Kidney capillary endothelial cell (primary cell): ENCODE measurements around the gene LDLRAP1.

Experiments
- DNase-seq: peaks from one replicate; pipeline ENCODE4 v3.0.0-alpha.2; 2018; ENCODE audit warnings: low spot score

Gene LDLRAP1

DNA sequence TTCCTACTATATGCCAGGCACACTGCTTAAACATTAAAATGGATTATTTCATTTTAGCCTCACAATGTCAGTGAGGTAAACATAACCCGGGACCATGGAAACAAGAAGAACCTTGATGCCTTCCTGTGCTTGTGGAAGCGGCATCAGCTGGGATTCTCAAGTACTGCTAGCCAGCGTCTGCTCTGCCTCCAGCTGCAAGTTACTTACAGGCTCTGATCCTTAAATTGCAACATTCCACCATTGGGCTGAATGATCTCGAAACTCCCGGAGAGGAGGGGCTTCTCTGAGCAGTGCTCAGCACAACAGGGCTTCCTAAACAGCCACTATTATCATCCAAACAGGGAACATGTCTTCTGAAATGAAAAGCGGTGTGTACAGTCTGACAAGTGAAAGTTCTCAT, 66.5 kb downstream of the LDLRAP1 start:
- DNase-seq, result no peak

DNA sequence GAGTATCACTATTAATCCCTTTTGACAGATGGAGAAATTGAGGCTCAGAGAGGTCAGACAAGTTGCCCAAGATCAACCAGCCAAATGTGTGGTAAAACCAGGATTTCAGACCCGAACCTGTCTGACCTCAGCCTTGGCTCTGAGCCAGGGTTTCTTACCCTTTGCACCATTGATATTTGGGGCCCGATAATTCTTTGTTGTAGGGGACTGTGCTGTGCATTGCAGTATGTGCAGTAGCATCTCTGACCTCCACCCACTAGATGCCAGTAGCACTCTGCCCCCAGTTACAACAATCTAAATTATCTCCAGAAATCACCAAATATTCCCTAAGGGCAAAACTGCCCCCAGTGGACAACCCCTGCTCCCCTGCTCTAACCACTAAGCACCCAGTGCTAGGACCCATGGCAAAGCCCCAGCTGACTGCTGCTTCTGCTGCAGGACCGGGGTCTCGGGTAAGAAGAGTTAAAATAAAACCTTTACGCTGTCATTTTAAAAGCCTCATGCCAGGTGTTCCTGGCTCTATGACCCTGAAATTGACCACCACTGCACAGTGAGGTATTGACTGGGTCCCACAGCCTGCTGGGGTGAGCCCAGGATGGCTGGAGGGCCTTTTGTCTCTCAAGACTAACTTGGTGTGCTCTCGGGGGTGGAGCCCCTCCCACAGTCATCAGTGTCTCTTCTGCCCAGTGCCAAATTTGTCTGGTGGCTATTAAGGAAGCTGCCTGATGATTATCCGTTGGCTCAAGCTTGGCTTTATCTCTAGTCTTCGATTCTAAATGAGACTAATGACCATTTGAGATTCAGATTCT, 67.6 kb downstream of the LDLRAP1 start:
- no peak for DNase-seq

DNA sequence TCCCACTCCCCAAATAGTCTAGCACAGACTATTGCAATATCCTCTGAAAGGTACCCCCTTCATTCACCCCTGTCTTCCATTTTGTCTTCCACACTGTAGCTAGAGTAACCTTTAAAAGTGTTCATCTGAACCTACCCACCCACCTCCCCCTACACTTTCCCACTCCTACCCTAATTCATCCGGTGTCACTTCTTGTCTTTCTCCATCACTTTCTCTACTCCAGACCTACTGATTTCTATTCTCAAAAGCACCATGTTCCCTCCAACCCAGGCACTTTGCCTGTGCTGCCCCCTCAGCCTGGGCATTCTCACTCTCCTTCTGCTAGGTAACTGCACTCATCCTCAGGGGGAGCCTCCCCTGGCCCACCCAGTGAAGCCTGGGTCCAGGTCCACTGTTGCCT, 68.4 kb downstream of the LDLRAP1 start:
- no peak for DNase-seq

DNA sequence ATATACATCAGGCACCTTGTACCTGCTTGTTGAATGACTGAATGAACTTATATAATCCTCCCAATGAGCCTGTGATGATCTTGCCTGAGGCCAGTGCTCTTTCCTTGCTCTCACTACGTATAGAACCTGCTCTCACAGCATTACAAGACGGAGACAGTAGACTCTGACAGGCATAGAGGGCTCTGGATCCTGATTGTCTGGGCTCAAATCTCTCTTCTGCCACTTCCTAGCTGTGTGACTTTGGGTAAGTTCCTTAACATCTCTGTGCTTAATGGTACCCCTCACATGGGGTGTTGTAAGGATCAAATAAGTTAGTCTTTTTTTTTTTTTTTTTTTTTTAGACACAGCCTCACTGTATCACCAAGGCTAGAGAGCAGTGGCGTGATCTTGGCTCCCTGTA, 69.0 kb downstream of the LDLRAP1 start:
- no peak for DNase-seq

DNA sequence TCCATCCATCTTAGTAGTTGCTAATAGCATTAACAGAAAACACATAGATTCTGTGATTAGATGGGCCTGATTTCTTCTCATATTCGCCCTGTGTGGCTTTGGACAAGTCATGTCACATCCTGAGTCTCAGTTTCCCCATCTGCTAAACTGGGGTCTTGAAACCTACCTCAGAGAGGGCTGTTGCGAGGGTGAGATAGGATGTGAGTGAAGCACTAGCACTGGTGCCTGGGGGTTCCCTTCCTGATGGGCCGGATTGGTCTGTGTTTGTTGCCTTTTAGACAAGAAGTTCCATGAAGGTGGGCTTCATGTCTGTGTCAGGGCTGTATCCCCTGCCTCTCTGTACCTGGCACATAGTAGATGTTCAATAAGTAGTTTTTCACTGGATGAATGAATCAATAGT, 69.7 kb downstream of the LDLRAP1 start:
- no peak for DNase-seq

DNA sequence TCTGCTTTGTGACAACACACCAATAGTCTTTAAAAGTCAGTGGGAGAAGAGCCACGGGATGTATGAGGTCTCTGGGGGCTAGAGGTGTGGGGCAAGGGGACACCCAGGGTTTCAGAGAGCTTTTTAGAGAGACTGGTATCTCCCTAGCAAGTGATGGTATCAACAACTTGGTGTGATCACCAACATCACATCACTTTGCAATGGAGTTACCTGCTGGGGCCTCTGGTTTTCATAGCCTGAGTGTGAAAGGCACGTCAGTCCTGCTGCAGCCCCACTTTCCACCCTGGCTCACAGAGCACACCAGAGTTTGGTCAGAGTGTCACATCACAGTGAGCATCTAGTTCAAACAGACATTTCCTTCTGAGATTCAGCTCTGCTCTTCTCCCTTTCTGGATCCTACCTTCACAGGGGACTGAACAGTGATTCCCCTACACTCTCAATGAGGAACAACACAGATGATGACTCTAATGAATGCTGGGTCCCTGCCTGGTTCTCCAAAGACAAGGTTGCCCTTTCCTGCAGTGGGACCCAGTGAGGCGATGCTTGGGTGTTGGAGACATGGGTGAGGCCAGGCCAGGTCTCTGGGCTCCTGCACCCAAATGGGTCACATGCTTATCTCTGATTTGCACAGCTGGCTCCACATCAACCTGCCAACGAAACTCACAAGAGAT, 71.2 kb downstream of the LDLRAP1 start:
- DNase-seq, result no peak

DNA sequence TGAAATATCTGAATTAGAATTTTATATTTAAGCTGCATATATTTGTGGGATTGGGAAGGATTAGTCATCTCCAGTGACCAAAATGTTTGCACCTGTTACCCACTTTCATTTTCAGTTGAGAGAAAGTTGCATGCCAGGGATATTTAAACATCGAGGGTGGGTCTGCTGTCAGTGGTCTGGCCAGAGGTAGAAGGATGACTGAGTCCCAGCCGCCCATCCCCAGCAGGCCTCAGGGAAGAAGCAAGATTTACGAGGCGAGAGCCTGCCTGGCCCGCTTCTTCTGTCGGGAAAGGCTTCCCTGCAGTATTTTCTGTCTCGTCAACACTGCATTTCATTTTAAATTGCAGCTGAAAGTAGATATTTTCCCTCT, 71.8 kb downstream of the LDLRAP1 start:
- no peak for DNase-seq

DNA sequence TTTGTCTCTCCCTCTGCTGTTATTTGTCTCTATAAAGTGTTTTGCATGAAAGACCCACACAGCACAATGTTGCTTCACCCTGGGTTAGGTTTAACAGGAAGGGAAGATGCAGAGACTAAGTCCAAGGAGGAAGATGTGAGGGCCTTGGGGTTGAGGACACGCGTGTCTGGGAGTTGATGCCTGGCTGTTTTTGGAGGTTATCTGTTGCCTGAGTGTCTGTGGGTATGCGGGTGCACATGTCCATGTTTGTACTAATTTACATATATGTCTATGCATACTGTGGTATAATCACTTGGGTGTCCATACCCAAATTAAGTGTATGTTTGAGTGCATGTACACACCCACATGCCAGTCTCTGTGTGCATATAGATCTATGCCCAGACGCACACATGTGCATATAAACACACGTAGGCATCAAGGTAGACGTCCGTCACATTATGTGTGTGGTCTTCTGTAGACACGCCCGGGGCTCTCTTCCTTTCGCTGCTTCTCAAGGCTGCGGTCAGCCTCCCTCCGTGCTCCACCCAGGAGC, 72.2 kb downstream of the LDLRAP1 start:
- no peak for DNase-seq

DNA sequence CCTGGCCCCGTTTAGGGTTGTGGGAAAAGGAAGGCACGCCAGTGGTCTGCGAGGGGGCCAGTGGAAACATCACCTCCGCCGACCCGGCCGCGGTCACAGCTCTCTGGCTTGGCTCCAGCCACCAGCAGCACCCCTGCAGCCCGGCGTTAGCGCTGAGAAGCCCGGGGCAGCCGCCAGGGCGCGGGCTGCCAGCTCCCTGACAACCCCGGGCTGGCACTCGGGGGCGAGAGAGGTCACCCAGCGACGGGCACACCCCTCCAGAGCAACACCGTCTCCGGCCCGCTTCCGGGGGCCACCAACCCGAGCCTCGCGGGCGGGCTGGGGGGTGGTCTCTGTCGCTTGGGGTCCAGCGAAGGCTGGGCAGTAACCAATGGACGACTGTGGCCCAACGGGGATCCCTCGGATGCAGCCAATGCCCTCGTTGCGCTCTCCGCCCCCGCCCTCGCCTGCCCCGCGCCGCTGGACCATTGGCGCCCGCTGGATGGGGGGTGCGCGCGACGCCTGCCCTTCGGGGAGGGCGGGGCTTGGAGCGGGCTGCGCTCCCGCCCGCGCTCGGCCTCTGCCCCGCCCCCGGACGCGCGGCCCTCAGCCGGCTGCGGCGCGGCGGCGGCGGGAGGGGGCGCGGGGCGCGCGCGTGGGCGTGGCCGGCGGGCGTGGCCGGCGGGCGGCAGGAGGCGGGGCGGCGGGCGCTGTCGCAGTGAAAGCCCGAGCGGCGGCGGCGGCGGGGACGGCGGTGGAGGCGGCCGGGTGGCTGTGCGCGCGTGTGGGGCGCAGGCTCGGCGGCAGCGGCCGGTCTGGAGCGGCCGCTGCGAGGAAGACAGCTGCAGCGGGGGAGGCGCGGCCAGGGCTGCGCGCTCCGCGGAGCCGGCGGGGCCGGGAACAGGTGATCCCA, 72.9 kb downstream of the LDLRAP1 start, which contains the start of gene MAN1C1:
Gene MAN1C1, plus strand, starts transcription at position 697 of the 892 bp plus-strand sequence. CDS start 1,007 bp downstream, outside the sequence.
- peak; percentile 80 for DNase-seq

DNA sequence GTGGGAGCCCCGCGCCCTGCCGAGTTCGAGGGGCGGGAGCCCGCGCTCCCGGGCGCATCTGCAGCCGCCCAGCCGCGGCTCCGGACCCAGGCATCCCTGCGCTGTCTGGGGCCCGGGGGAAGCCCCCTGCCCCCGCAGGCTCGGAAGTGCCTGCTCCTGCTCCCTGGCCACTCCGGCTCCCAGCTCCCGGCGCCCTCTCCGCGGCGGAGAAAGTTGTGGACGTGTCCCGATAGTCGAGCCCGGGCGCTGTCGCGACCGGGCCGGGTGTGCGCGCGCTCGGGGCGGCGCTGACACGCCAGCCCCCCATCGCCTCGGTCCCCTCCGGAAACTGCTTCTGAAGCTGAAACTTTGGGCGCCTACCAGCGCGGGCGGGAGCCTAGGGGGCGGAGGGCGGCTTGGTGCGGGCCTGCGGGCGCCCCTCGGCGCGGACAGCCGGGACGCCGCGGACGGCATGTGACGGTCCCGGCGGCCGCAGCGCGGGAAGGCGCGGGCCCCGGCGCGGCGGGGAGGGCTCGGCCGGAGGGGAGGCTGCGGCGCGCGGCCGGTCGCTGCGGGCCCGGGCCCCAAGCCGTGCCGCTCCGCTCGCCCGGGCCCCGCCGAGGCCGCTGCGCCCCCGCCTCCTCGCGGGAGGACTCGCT, 73.7 kb downstream of the LDLRAP1 start:
- no peak for DNase-seq

DNA sequence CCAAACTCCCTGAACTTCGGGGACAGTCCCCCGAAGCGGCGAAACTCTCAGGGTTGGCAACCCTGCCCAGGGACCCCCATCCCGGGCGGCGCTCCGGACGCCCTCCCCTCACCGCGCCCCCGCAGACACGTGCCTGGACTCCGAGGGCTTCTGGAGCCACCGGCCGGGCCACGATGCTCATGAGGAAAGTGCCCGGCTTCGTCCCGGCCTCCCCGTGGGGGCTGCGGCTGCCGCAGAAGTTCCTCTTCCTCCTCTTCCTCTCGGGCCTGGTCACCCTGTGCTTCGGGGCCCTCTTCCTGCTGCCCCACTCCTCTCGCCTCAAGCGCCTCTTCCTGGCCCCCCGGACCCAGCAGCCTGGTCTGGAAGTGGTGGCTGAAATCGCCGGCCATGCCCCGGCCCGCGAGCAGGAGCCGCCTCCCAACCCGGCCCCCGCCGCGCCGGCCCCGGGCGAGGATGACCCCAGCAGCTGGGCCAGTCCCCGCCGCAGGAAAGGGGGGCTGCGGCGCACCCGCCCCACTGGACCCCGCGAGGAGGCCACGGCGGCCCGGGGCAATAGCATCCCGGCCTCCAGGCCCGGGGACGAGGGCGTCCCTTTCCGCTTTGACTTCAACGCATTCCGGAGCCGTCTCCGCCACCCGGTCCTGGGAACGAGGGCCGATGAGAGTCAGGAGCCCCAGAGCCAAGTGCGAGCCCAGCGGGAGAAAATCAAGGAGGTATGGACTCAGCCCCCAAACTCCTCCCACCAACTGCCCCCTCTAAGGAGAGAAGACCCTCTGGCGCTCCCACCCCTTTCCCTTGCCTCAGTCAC, 74.4 kb downstream of the LDLRAP1 start:
- no peak for DNase-seq

DNA sequence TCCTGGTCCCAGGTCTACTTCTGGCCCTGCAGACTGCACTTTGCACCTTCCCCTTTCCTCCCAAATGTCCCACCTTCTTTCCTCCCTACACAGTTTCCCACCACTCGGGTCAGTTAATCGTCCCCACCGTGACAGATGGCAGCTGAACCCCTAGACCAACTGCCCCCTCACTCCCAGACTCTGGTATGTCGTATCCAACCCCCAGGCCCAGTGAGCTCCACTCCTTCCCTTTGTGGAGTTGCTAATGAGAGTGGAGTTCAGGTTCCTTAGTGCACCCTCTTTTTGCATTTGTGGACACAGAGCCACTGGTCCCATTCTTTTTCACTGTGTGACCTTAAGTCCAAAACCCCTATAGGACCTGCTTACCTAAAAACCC, 75.0 kb downstream of the LDLRAP1 start:
- DNase-seq, result no peak
